Mesodermal cell (in vitro differentiated cells): ENCODE measurements around the gene ADGRD1.
"Not testable (repeated sequence)": the region's sequence is repeated elsewhere in the genome, so short reads cannot be mapped to it uniquely, and the experiment has no call there.

Source experiments
- H3K27ac ChIP-seq: 2 replicates; pipeline ENCODE4 v1.7.0; 2013; ENCODE audit warnings: mild to moderate bottlenecking, low read depth, low read length, moderate library complexity; ENCODE audit not compliant: severe bottlenecking
- H3K36me3 ChIP-seq: 2 replicates; pipeline ENCODE4 v1.7.1; 2013; ENCODE audit warnings: mild to moderate bottlenecking, low read length, moderate library complexity; ENCODE audit not compliant: control insufficient read depth, insufficient read depth
- H3K4me1 ChIP-seq: one replicate; pipeline ENCODE4 v1.7.1; 2013; ENCODE audit warnings: mild to moderate bottlenecking, low read length; ENCODE audit not compliant: insufficient read depth, control insufficient read depth, poor library complexity, severe bottlenecking
- H3K4me3 ChIP-seq: 2 replicates; pipeline ENCODE4 v1.7.0; 2013; ENCODE audit warnings: low read length, control low read depth, mild to moderate bottlenecking; ENCODE audit not compliant: insufficient read depth, poor library complexity, severe bottlenecking; ENCODE audit errors: extremely low read depth
- H3K9me3 ChIP-seq: 2 replicates; pipeline ENCODE4 v1.7.1; 2013; ENCODE audit warnings: mild to moderate bottlenecking, low read length, moderate library complexity; ENCODE audit not compliant: control insufficient read depth
- WGBS, 2 experiments: methylation state at CpG; one replicate each; pipeline ENCODE4 v1.1.5; 2013; ENCODE audit warnings: missing lambda C conversion rate in 2 of 2; ENCODE audit not compliant: insufficient coverage in 2 of 2; 5-methylcytosine and 5-hydroxymethylcytosine counted together

Gene ADGRD1

GRCh38 chr12:131114942-131115584 lies 161.4 kb downstream of the ADGRD1 start:
- 85 to 90% methylated on average over 15 to 17 of the region's 18 CpGs for WGBS, 2 experiments

DNA sequence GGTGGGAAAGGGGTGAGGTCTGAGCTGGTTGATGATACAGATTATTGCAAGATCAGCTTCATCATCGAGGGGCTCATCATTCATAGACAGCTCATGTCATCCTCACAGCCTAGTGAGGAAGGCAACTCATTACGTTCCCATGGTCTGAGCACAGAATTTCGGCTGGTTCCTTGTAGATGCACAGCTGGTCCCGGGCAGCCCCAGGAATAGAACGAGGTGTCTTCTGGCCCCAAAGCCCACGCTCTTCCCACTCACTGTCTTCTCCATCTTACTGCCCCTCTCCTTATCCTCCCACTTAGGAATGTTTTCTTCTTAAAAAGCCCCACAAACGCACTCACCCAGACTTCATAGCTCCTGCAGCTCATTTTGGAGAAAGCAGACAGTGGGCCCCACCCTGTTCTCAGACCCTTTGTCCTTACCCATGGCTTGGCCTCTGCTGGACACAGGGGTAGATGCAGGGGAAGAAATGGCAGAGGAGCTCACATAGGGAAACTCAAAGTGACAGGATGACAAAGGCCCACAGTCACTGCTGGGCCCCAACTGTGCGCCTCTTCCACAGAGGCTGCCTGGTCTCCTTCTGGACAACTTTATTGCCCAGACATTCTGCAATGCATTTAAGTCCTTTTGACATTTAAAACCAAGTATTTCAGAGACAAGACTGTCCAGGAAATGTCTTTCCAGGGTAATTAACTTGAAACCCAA lies 162.2 kb downstream of the ADGRD1 start:
- Histone ChIP-seq H3K36me3 (no peaks in the 10 kb centered on the region), H3K27ac (no peak overlapping the region), H3K4me3 (no peak overlapping the region), H3K4me1 (no peaks in the 10 kb centered on the region), H3K9me3 (no peaks in the 10 kb centered on the region)
- 93 to 96% methylated on average over 7 to 8 of the region's 8 CpGs for WGBS, 2 experiments

More at GRCh38 chr12:131114942-131115584, 161.4 kb downstream of the ADGRD1 start:
- Histone ChIP-seq H3K4me1 (no peaks in the 10 kb centered on the region), H3K36me3 (no peaks in the 10 kb centered on the region), H3K4me3 (no peak overlapping the region), H3K27ac (no peak overlapping the region), H3K9me3 (no peaks in the 10 kb centered on the region)

GRCh38 chr12:131116468-131117117 lies 162.9 kb downstream of the ADGRD1 start:
- 71 to 73% methylated on average over 5 to 7 of the region's 15 CpGs for WGBS, 2 experiments
- H3K36me3 ChIP-seq: no peaks in the 10 kb centered on the region
- H3K27ac ChIP-seq: no peak overlapping the region
- H3K4me1 ChIP-seq: no peaks in the 10 kb centered on the region
- no peak overlapping the region for H3K4me3 ChIP-seq
- H3K9me3 ChIP-seq: no peaks in the 10 kb centered on the region

DNA sequence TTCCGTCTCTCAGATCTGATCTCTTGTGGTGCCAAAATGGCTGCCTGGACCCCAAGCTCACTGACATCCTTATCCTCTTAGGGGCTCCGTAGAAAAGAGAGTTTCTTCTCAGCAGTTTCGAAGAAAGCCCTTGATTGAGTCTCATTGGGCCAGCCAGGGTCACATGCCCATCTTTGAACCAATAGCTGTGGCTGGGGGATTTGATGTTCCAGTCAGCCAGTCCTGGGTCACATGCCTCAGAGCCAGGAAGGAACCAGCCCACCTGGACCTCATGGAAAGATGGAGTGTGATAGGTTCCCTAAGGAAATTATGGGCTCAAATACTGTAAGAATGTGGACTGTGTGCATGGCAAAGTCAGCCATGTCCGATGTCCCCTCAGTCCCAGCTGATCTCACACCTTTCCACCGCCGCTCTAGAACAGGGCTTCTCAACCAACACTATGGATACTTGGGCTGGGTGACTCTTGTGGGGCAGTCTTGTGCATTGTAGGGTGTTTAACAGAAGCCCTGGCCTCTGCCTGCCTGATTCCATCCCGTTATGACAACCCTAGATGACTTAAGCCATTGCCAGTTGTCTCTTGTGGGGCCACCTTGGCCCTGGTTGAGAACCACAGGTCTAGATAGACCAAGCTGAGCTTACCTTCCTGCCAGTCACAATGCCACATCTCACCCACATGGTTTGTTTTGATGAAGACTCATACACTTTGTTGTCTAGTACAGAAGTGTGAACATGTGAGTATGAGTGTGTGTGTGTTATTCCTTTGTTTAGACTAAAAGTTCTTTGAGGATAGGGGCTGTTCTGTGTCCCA lies 163.9 kb downstream of the ADGRD1 start:
- WGBS, 2 experiments: 88 to 91% methylated on average over 4 to 5 of the region's 7 CpGs
- Histone ChIP-seq H3K9me3 (no peaks in the 10 kb centered on the region), H3K4me1 (no peaks in the 10 kb centered on the region), H3K4me3 (no peak overlapping the region), H3K27ac (no peak overlapping the region), H3K36me3 (no peaks in the 10 kb centered on the region)

DNA sequence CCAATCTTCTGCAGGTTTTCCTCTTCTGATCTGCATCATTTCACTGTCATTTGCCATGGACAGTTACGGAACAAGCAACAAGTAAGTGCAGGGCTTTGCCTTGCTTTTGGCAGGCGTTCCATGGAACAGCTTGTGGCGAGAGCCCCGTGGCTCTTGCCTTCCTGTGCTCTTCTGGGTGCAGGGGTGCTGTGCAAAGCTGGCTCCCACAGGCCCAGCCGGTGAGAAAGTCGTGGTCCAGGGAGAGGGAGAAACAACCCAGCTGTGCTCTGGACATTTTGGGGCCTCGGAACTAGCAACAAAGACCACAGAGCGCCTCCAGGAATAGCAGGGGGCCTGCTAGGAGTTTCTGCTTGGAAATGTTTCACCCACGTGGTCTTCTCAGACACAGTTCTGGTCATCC lies 164.7 kb downstream of the ADGRD1 start:
- WGBS, 2 experiments: 82 to 83% methylated on average over 9 of the region's 9 CpGs
- Histone ChIP-seq H3K9me3 (no peaks in the 10 kb centered on the region), H3K27ac (no peak overlapping the region), H3K4me1 (no peaks in the 10 kb centered on the region), H3K4me3 (no peak overlapping the region), H3K36me3 (no peaks in the 10 kb centered on the region)

DNA sequence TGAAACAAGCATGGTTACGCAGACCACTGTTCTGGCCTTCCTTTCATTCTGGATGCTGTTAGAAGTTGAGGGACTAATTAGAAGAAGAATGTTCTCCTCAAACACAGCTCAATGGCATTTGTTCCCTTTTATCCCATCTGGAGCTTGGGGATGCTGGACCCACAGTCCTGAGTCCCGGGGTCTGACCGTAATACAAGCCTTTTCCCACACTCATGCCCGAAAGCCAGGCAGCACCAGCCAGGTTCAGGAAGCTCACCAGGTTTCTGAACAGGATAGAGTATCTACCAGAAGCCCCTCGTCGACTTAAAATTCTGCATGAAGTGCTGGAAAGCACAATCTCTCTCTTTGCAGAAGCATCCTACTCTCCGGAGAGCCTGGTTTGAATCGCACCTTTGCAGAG lies 165.6 kb downstream of the ADGRD1 start:
- not testable (repeated sequence) for H3K4me3 ChIP-seq, H3K4me1 ChIP-seq, H3K27ac ChIP-seq, H3K9me3 ChIP-seq, H3K36me3 ChIP-seq
- WGBS, 2 experiments: 94 to 96% methylated on average over 2 to 3 of the region's 8 CpGs

GRCh38 chr12:131119936-131120335 lies 166.2 kb downstream of the ADGRD1 start:
- Histone ChIP-seq H3K4me3 (no peak overlapping the region), H3K36me3 (no peaks in the 10 kb centered on the region), H3K9me3 (no peaks in the 10 kb centered on the region), H3K4me1 (no peaks in the 10 kb centered on the region), H3K27ac (no peak overlapping the region)
- 85 to 94% methylated on average over 7 to 8 of the region's 8 CpGs for WGBS, 2 experiments

GRCh38 chr12:131120831-131121271 lies 167.1 kb downstream of the ADGRD1 start:
- H3K27ac ChIP-seq: no peak overlapping the region
- no peak overlapping the region for H3K4me3 ChIP-seq
- no peaks in the 10 kb centered on the region for H3K4me1 ChIP-seq
- 89 to 91% methylated on average over 20 of the region's 25 CpGs for WGBS, 2 experiments
- H3K9me3 ChIP-seq: no peaks in the 10 kb centered on the region
- no peaks in the 10 kb centered on the region for H3K36me3 ChIP-seq

DNA sequence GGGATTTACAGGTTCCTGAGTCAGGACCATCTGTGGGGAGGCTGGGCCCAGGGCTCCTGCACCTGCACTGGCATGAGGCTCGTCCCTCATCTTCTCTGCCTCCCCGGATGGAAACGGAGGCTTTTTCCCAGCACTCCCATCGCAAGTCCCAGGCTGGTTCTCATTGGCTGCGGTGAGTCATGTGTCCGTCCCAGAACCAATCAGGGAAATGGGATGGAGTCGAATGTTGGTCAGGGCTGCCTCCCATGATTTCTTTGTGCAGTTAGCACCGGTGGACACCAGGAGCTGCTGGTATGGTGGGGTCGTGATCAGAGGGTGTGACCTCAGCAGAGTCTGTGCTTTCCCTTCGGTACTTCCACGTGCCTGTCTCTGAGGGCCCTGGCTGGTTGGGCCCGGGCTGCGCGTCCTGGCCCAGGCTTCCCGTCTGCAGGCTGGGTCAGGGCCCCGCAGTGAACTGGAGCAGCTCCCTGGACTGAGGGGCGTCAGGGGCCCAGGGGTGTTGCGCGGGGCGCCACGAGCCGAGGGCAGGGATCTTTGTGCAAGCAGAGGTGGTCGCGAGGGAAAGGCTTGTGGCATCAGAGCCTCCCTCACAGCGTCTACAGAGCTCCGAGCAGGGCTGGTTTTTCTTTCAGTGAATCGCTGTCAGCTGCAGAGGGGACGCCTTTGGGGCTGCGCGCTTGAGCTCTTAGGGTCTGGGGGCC lies 168.1 kb downstream of the ADGRD1 start:
- no peak overlapping the region for H3K27ac ChIP-seq
- no peaks in the 10 kb centered on the region for H3K9me3 ChIP-seq
- H3K4me3 ChIP-seq: no peak overlapping the region
- H3K36me3 ChIP-seq: no peaks in the 10 kb centered on the region
- H3K4me1 ChIP-seq: no peaks in the 10 kb centered on the region
- WGBS, 2 experiments: 91 to 93% methylated on average over 28 to 30 of the region's 30 CpGs

- Histone ChIP-seq H3K4me3 (no peak overlapping the region), H3K4me1 (no peaks in the 10 kb centered on the region), H3K27ac (no peak overlapping the region), H3K36me3 (no peaks in the 10 kb centered on the region), H3K9me3 (no peaks in the 10 kb centered on the region)
- 82 to 88% methylated on average over 5 to 7 of the region's 7 CpGs for WGBS, 2 experiments
Measured at GRCh38 chr12:131122631-131123030, 168.9 kb downstream of the ADGRD1 start.
